MCF 10A (cell line): ENCODE measurements around the gene PLPPR1. TPM values are rescaled to one million over a fixed set of nuclear protein-coding genes. Genes with fewer than 3 reads are reported as not detected.

Experiments used
- BruUV-seq: library from RNA; stranded (reverse); fragments of 400-500 nt; replicated peaks from 2 replicates; lab custom pipeline; 2021; lab: Mats Ljungman, UMichigan
- CTCF ChIA-PET: fragments of 300-600 bp; sonication (Branson Sonifier 250); formaldehyde crosslinking; extraction: SDS; loops from one replicate; lab custom pipeline; 2021; ENCODE audit warnings: antibody characterized with exemption, inconsistent platforms; lab: Yijun Ruan, JAX
- POLR2A ChIA-PET: fragments of 300-600, 350-650 bp; sonication (Branson Sonifier 250); formaldehyde crosslinking; extraction: SDS; loops from one replicate; lab custom pipeline; 2020; ENCODE audit warnings: antibody characterized with exemption, inconsistent platforms; lab: Yijun Ruan, JAX
- DNase-seq: peaks from one replicate; pipeline ENCODE4 v3.0.0-alpha.2; 2018; ENCODE audit not compliant: unreplicated experiment
- H3K27ac Mint-ChIP-seq: one replicate; pipeline ENCODE4 v1.8.0; 2022; ENCODE audit warnings: mild to moderate bottlenecking, low read depth, mixed read lengths; ENCODE audit not compliant: unreplicated experiment
- H3K27me3 Mint-ChIP-seq: one replicate; pipeline ENCODE4 v1.8.0; 2022; ENCODE audit warnings: mixed read lengths; ENCODE audit not compliant: insufficient read depth, unreplicated experiment
- H3K36me3 Mint-ChIP-seq: one replicate; pipeline ENCODE4 v1.8.0; 2022; ENCODE audit warnings: mild to moderate bottlenecking, moderate library complexity, mixed read lengths; ENCODE audit not compliant: insufficient read depth, unreplicated experiment
- H3K4me1 Mint-ChIP-seq: one replicate; pipeline ENCODE4 v1.8.0; 2022; ENCODE audit warnings: mixed read lengths; ENCODE audit not compliant: insufficient read depth, unreplicated experiment
- H3K4me3 Mint-ChIP-seq: one replicate; pipeline ENCODE4 v1.8.0; 2022; ENCODE audit warnings: mild to moderate bottlenecking, moderate library complexity, mixed read lengths; ENCODE audit not compliant: unreplicated experiment
- H3K9me3 Mint-ChIP-seq: one replicate; pipeline ENCODE4 v1.8.0; 2022; ENCODE audit warnings: mixed read lengths; ENCODE audit not compliant: unreplicated experiment
- CTCF ChIP-seq: fragments of 200-600 bp; IDR thresholded peaks from one replicate; pipeline ENCODE4 v1.8.0; 2022; ENCODE audit warnings: antibody characterized with exemption, mild to moderate bottlenecking; ENCODE audit not compliant: unreplicated experiment
- intact Hi-C: fragments of 100-400 bp; cut with micrococcal nuclease; formaldehyde crosslinking; loops from 2 replicates; pipeline ENCODE4 v1.14.1; 2022
- total RNA-seq: library from RNA; stranded (reverse); gene quantifications from 2 replicates; pipeline ENCODE4 v1.2.3, GENCODE V29; 2022

PLPPR1 gene
- total RNA-seq, 1 experiment from 2014 or later, result not detected

- ChIA-PET POLR2A (no interaction called here), CTCF (no interaction called here)
- H3K27ac Mint-ChIP-seq, result no peak overlapping the region
- BruUV-seq, result no TSS peak
- H3K9me3 Mint-ChIP-seq, result no peaks in the 10 kb centered on the region
- no peak overlapping the region for H3K4me3 Mint-ChIP-seq
- TF ChIP-seq CTCF, result no peak
- H3K27me3 Mint-ChIP-seq, result peaks cover 27% of the 10 kb centered on the region
- intact Hi-C loops, result no loop called here
- no peaks in the 10 kb centered on the region for H3K36me3 Mint-ChIP-seq
- H3K4me1 Mint-ChIP-seq, result no peaks in the 10 kb centered on the region
- no peak for DNase-seq
Measured at GRCh38 chr9:101341958-101342357, 313.4 kb downstream of the PLPPR1 start.

- Mint-ChIP-seq H3K27ac (no peak overlapping the region), H3K36me3 (no peaks in the 10 kb centered on the region), H3K4me3 (no peak overlapping the region), H3K9me3 (no peaks in the 10 kb centered on the region), H3K4me1 (no peaks in the 10 kb centered on the region), H3K27me3 (peaks cover 33% of the 10 kb centered on the region)
- CTCF ChIA-PET, result no interaction called here
- POLR2A ChIA-PET, result no interaction called here
- TF ChIP-seq CTCF, result no peak
- no peak for DNase-seq
- intact Hi-C loops, result no loop called here
- BruUV-seq, result no TSS peak
Measured at GRCh38 chr9:101342595-101342994, 314.1 kb downstream of the PLPPR1 start.

- Mint-ChIP-seq H3K9me3 (no peaks in the 10 kb centered on the region), H3K36me3 (no peaks in the 10 kb centered on the region), H3K27ac (no peak overlapping the region), H3K4me1 (no peaks in the 10 kb centered on the region), H3K4me3 (no peak overlapping the region), H3K27me3 (peaks cover 35% of the 10 kb centered on the region)
- DNase-seq, result no peak
- ChIA-PET CTCF (interaction anchor here (0.5 kb wide), 1 partner anchor 46 kb away, joined by 3 read pairs; no protein-coding TSS in a partner anchor), POLR2A (no interaction called here)
- intact Hi-C loops, result no loop called here
- TF ChIP-seq CTCF, result no peak
- no TSS peak for BruUV-seq
Measured at GRCh38 chr9:101350285-101350684, 321.8 kb downstream of the PLPPR1 start.

GRCh38 chr9:101352892-101353463, 324.5 kb downstream of the PLPPR1 start:
- no peak for DNase-seq
- Mint-ChIP-seq H3K27me3 (peaks cover 10% of the 10 kb centered on the region), H3K27ac (no peak overlapping the region), H3K9me3 (no peaks in the 10 kb centered on the region), H3K4me3 (no peak overlapping the region), H3K36me3 (no peaks in the 10 kb centered on the region), H3K4me1 (no peaks in the 10 kb centered on the region)
- intact Hi-C loops, result no loop called here
- TF ChIP-seq CTCF, result no peak
- CTCF ChIA-PET, result no interaction called here
- POLR2A ChIA-PET, result no interaction called here
- no TSS peak for BruUV-seq
